ENCODE measurements around the gene TCAP. TPM values are rescaled to one million over a fixed set of nuclear protein-coding genes. Genes with fewer than 3 reads are reported as not detected.

TCAP gene
- total and polyA plus RNA-seq, 8 donors, result 0.13 to 3.0 (median 0.54) TPM

GRCh38 chr17:39711851-39712250, 46.7 kb downstream of the TCAP start:
- Histone ChIP-seq H3K4me1 (peaks cover 6 to 11% (median 9%) of the 10 kb centered on the region in 3 donors), H3K27me3 (no peaks in the 10 kb centered on the region), H3K4me3 (no peak overlapping the region), H3K9me3 (no peaks in the 10 kb centered on the region), H3K36me3 (peaks cover 3 to 64% (median 12%) of the 10 kb centered on the region in 3 donors), H3K27ac (no peak overlapping the region)
- ATAC-seq (no peak), DNase-seq (no peak), FAIRE-seq (no peak)
- WGBS, 2 donors, result 86 to 90% methylated on average over 10 of the region's 10 CpGs
- no peak for TF ChIP-seq CTCF (IDR thresholded peaks at IDR 0.05)
- intact Hi-C loops (cut with DNase I), result no loop called here

GRCh38 chr17:39714234-39714633, 49.1 kb downstream of the TCAP start:
- Histone ChIP-seq H3K36me3 (peaks cover 0 to 59% (median 12%) of the 10 kb centered on the region in 3 donors), H3K27me3 (no peaks in the 10 kb centered on the region), H3K4me1 (no peaks in the 10 kb centered on the region), H3K4me3 (no peak overlapping the region), H3K9me3 (no peaks in the 10 kb centered on the region), H3K27ac (no peak overlapping the region)
- 93 to 94% methylated on average over 4 of the region's 4 CpGs for WGBS, 2 donors
- peak in 1 of 6 donors; percentile 3 for DNase-seq
- ATAC-seq, result no peak
- TF ChIP-seq CTCF (IDR thresholded peaks at IDR 0.05), result no peak
- intact Hi-C loops (cut with DNase I), result no loop called here
- FAIRE-seq, result no peak

GRCh38 chr17:39715375-39716072, 50.4 kb downstream of the TCAP start:
- Histone ChIP-seq H3K4me1 (no peaks in the 10 kb centered on the region), H3K27me3 (no peaks in the 10 kb centered on the region), H3K4me3 (no peak overlapping the region), H3K36me3 (peaks cover 0 to 49% (median 12%) of the 10 kb centered on the region in 3 donors), H3K27ac (no peak overlapping the region), H3K9me3 (no peaks in the 10 kb centered on the region)
- no peak for TF ChIP-seq CTCF (IDR thresholded peaks at IDR 0.05)
- WGBS, 2 donors, result 93 to 94% methylated on average over 17 to 18 of the region's 18 CpGs
- peak in 2 of 6 donors; percentile 22 to 61 for DNase-seq
- ATAC-seq, result peak in 1 of 4 donors; percentile 16
- intact Hi-C loops (cut with DNase I), result no loop called here
- no peak for FAIRE-seq

Other genes with a start within 250 kb of the TCAP start
- 10 to 100 TPM in 4 of 6 donors, 1 to 10 TPM in 2; 7.1 to 16.8 (median 12.5) TPM for gene MED1, start 214.1 kb upstream of the TCAP start, total RNA-seq
- gene MED1, start 214.1 kb upstream of the TCAP start, polyA plus RNA-seq, result 1 to 10 TPM; 4.0 to 6.0 TPM
- 10 to 100 TPM; 14.3 to 30.7 (median 18.2) TPM for gene CDK12, start 203.9 kb upstream of the TCAP start, total RNA-seq
- 10 to 100 TPM in 1 of 2 donors, 1 to 10 TPM in 1; 9.3 to 12.4 TPM for gene CDK12, start 203.9 kb upstream of the TCAP start, polyA plus RNA-seq
- gene NEUROD2, start 57.4 kb upstream of the TCAP start, total RNA-seq, result not detected
- under 1 TPM in 1 of 2 donors, not detected in 1; 0.04 TPM for gene NEUROD2, start 57.4 kb upstream of the TCAP start, polyA plus RNA-seq
- 10 to 100 TPM; 42.8 to 74.3 (median 62.8) TPM for gene PPP1R1B, start 38.4 kb upstream of the TCAP start, total RNA-seq
- gene PPP1R1B, start 38.4 kb upstream of the TCAP start, polyA plus RNA-seq, result 100 to 1,000 TPM in 1 of 2 donors, 10 to 100 TPM in 1; 99.1 to 201 TPM
- gene STARD3, start 28.2 kb upstream of the TCAP start, total RNA-seq, result 10 to 100 TPM; 24.4 to 35.7 (median 27.2) TPM
- 10 to 100 TPM; 64.5 to 73.8 TPM for gene STARD3, start 28.2 kb upstream of the TCAP start, polyA plus RNA-seq
- gene PNMT, start 3.1 kb downstream of the TCAP start, total RNA-seq, result under 1 TPM in 3 of 6 donors, not detected in 3; 0.16 to 0.64 (median 0.23) TPM
- gene PNMT, start 3.1 kb downstream of the TCAP start, polyA plus RNA-seq, result 10 to 100 TPM in 1 of 2 donors, 1 to 10 TPM in 1; 3.0 to 11.7 TPM
- gene PGAP3, start 22.7 kb downstream of the TCAP start, total RNA-seq, result 10 to 100 TPM; 19.4 to 33.4 (median 23.1) TPM
- 10 to 100 TPM; 34.7 to 46.3 TPM for gene PGAP3, start 22.7 kb downstream of the TCAP start, polyA plus RNA-seq
- 10 to 100 TPM; 38.7 to 78.9 (median 45.0) TPM for gene ERBB2, start 34.7 kb downstream of the TCAP start, total RNA-seq
- 10 to 100 TPM; 37.2 to 44.3 TPM for gene ERBB2, start 34.7 kb downstream of the TCAP start, polyA plus RNA-seq
- 10 to 100 TPM; 17.0 to 26.5 (median 24.3) TPM for gene MIEN1, start 65.2 kb downstream of the TCAP start, total RNA-seq
- 10 to 100 TPM; 54.4 to 75.2 TPM for gene MIEN1, start 65.2 kb downstream of the TCAP start, polyA plus RNA-seq
- gene GRB7, start 72.6 kb downstream of the TCAP start, total RNA-seq, result 10 to 100 TPM; 17.8 to 39.9 (median 26.5) TPM
- gene GRB7, start 72.6 kb downstream of the TCAP start, polyA plus RNA-seq, result 10 to 100 TPM; 50.4 to 64.4 TPM
- 1 to 10 TPM in 2 of 6 donors, under 1 TPM in 4; 0.32 to 1.2 (median 0.84) TPM for gene IKZF3, start 199.0 kb downstream of the TCAP start, total RNA-seq
- gene IKZF3, start 199.0 kb downstream of the TCAP start, polyA plus RNA-seq, result under 1 TPM; 0.12 to 0.15 TPM
- not detected for gene ZPBP2, start 202.9 kb downstream of the TCAP start, total RNA-seq
- not detected for gene ZPBP2, start 202.9 kb downstream of the TCAP start, polyA plus RNA-seq